Heart right ventricle (tissue), 16 donors: ENCODE measurements around the gene MAP3K7. TPM values are rescaled to one million over a fixed set of nuclear protein-coding genes. Genes with fewer than 3 reads are reported as not detected.

Experiments
- ATAC-seq, 8 donors: fragments of 200-7000 bp; cut with Tn5 transposase; one replicate each; pipeline ENCODE4 v1.9.1; 2020; ENCODE audit warnings: mild to moderate bottlenecking in 8 of 8, moderate library complexity in 8 of 8, moderate number of reproducible peaks in 1 of 8
- DNase-seq, 2 donors: peaks; one replicate each; pipeline ENCODE4 v3.0.0-alpha.2; 2020
- H3K27ac ChIP-seq, 10 donors: fragments of 200-600 bp; sonication (generic) in 2 of 10; one replicate each; pipeline versions ENCODE4 v1.5.0 to v1.8.0; 2020 to 2022; ENCODE audit warnings: mild to moderate bottlenecking in 3 of 10
- H3K27me3 ChIP-seq, 7 donors: fragments of 200-600 bp; one replicate each; pipeline ENCODE4 v1.8.0; 2021 to 2022; ENCODE audit warnings: mild to moderate bottlenecking in 2 of 7
- H3K36me3 ChIP-seq, 9 donors: fragments of 200-600 bp; sonication (generic) in 1 of 9; one replicate each; pipeline versions ENCODE4 v1.5.0 to v1.8.0; 2020 to 2022; ENCODE audit warnings: mild to moderate bottlenecking in 2 of 9
- H3K4me1 ChIP-seq, 9 donors: fragments of 200-600 bp; sonication (generic) in 1 of 9; one replicate each; pipeline versions ENCODE4 v1.5.0 to v1.8.0; 2020 to 2022; ENCODE audit warnings: mild to moderate bottlenecking in 4 of 9
- H3K4me3 ChIP-seq, 10 donors: fragments of 200-600 bp; sonication (generic) in 2 of 10; one replicate each; pipeline versions ENCODE4 v1.5.0 to v1.8.0; 2020 to 2022; ENCODE audit warnings: mild to moderate bottlenecking in 7 of 10, moderate library complexity in 2 of 10
- H3K9me3 ChIP-seq, 11 donors: fragments of 200-600 bp in 10 of 11; sonication (generic) in 2 of 11; one replicate each; pipeline versions ENCODE4 v1.5.0 to v1.8.0; 2013 to 2022; ENCODE audit warnings: mild to moderate bottlenecking in 2 of 11, control low read depth in 1 of 11, moderate library complexity in 1 of 11
- WGBS, 2 donors: extraction: QIAGEN DNeasy Blood & Tissue Kit; methylation state at CpG; one replicate each; pipeline ENCODE4 v1.1.7; 2013; ENCODE audit warnings: inconsistent platforms in 1 of 2; 5-methylcytosine and 5-hydroxymethylcytosine counted together
- intact Hi-C, 10 donors: fragments of 100-400 bp; cut with DNase I; formaldehyde crosslinking; loops; one replicate each; pipeline versions ENCODE4 v1.11.1 to v1.14.2; 2022
- polyA plus RNA-seq, 2 donors: library from polyadenylated mRNA; stranded (reverse); fragments of 200-250 nt; gene quantifications; one replicate each; pipeline ENCODE4 v1.2.3, GENCODE V29; 2013
- total RNA-seq, 10 donors: library from RNA; stranded (reverse); fragmentation: NEBNext Ultra II Directional in 3 of 10; extraction: Animal tissue kit (Norgen Biotek cat#: 25700) in 3 of 10; gene quantifications; one replicate each; pipeline versions ENCODE4 v1.2.1 to v1.2.4, GENCODE V29; 2021 to 2023
- TF ChIP-seq, protein P1 (sequence below), 9 donors: fragments of 200-600 bp; sonication (generic) in 2 of 9; IDR thresholded peaks; one replicate each; pipeline versions ENCODE4 v1.5.0 to v1.8.0; 2021 to 2022; ENCODE audit warnings: antibody characterized with exemption in 9 of 9, mild to moderate bottlenecking in 5 of 9, moderate library complexity in 1 of 9
- donor health status: Arrhythmogenic right ventricular cardiomyopathy.
- donor health status: ischemic (EF 13 %, LVEDD 7.1; RV severe dilation, severe dysfunction).
- donor health status: healthy with polysubstance abuse.
- donor health status: DM: no; HTN: yes; CAD: no.
- donor health status: DM: no; HTN: no; CAD: no.
- donor health status: ischemic (EF 25% LVEDD 6.9; RV normal size, moderate dysfunction).
- donor health status: ischemic (EF 25% LVEDD 5.7; RV mildly dilated, moderate dysfunction).
- donor health status: healthy.
- donor health status: DM: yes; HTN: yes; CAD: no.
- donor health status: Ischemic cardiomyopathy.
- donor health status: ischemic (EF 35%, LVEDD 5.7; RV mildly dilated, moderate dysfunction).
- donor health status: nonischemic (EF 11% LVEDD 7.7; RV severe dilation, severe dysfunction).
- donor health status: DM: yes; HTN: yes; CAD: no.
- donor health status: PGD.
- donor health status: ischemic (EF 29% LVEDD 5.4; RV normal size, mild dysfunction).
- donor health status: nonischemic (EF 23%, LVEDD 6.1; RV moderate dilation, normal function).

The MAP3K7 gene
- total and polyA plus RNA-seq, 12 donors, result 7.5 to 29.3 (median 20.1) TPM

DNA sequence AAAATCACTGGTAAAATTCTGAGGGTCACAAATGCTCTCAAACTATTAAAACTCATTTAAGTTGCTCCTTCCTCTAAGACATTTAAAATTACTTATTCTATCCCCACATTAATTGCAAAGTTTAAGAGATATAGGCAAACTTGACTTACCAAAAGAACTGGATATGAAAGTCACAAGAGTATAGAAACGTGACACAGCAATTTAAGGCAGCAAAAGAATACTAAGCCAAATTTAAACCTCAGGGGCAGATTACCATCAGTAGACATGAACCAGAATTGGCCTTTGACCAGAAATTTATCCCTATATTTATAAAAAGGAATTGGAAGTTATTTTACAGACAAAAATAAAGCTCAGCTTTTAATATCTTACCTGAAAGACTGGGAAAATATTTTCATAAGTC is 56.0 kb downstream of the MAP3K7 start:
- Histone ChIP-seq H3K36me3 (peaks cover 0 to 76% (median 0%) of the 10 kb centered on the region in 9 donors), H3K27ac (peak overlapping the region in 1 of 10 donors; percentile 0), H3K4me3 (no peak overlapping the region), H3K9me3 (no peaks in the 10 kb centered on the region), H3K27me3 (no peaks in the 10 kb centered on the region), H3K4me1 (peaks cover 0 to 11% (median 0%) of the 10 kb centered on the region in 9 donors)
- intact Hi-C loops, result no loop called here
- TF ChIP-seq, protein P1, sequence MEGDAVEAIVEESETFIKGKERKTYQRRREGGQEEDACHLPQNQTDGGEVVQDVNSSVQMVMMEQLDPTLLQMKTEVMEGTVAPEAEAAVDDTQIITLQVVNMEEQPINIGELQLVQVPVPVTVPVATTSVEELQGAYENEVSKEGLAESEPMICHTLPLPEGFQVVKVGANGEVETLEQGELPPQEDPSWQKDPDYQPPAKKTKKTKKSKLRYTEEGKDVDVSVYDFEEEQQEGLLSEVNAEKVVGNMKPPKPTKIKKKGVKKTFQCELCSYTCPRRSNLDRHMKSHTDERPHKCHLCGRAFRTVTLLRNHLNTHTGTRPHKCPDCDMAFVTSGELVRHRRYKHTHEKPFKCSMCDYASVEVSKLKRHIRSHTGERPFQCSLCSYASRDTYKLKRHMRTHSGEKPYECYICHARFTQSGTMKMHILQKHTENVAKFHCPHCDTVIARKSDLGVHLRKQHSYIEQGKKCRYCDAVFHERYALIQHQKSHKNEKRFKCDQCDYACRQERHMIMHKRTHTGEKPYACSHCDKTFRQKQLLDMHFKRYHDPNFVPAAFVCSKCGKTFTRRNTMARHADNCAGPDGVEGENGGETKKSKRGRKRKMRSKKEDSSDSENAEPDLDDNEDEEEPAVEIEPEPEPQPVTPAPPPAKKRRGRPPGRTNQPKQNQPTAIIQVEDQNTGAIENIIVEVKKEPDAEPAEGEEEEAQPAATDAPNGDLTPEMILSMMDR (IDR thresholded peaks at IDR 0.05), result no peak
- 39 to 51% methylated on average over 1 of the region's 1 CpG for WGBS, 2 donors
- ATAC-seq, result no peak
- DNase-seq, result no peak

DNA sequence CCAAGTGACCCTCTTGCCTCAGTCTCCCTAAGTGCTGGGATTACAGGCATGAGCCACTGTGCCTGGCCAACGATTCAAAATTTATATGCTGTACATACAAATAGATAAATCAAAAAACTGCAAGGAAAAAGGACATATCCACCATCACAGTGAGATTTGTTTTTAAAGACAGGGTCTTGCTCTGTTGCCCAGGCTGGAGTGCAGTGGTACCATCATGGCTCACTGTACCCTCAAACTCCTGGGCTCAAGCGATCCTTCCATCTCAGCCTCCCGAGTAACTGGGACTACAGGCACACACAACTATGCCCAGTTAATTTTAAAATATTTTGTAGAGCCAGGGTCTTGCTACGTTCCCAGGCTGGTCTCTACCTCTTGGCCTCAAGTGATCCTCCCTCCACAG is 61.5 kb downstream of the MAP3K7 start:
- Histone ChIP-seq H3K4me1 (peaks cover 0 to 6% (median 0%) of the 10 kb centered on the region in 9 donors), H3K36me3 (peaks cover 0 to 74% (median 20%) of the 10 kb centered on the region in 9 donors), H3K27me3 (no peaks in the 10 kb centered on the region), H3K27ac (no peak overlapping the region), H3K9me3 (no peaks in the 10 kb centered on the region), H3K4me3 (no peak overlapping the region)
- WGBS, 2 donors, result 97 to 98% methylated on average over 4 of the region's 4 CpGs
- ATAC-seq, result no peak
- no peak for DNase-seq
- TF ChIP-seq, protein P1 (IDR thresholded peaks at IDR 0.05), result no peak
- intact Hi-C loops, result no loop called here

DNA sequence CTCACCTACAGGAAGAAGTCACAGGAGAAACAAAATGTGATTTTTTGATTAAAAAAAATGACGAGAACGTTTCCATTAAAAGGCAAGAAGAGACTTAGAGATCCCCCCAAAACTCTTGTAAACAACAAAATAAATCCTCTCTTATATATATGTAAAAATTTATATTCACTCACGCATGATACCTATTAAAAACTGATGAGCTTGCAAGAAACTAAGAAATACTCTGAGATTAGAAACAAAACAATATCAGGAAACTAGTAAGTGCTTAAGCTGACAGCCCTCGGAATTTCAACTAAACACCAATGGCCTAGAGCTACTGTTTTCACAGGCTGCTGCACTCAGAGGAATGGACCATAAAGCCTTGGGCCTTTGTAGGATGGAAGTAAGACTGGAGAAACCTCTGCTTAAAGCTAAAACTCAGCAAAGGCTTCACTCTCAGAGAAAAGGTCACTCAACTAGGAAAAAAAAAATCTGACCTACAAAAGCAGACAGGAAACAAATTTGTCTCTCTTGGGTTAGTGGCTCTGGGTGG is 63.0 kb downstream of the MAP3K7 start:
- H3K36me3 ChIP-seq, result peaks cover 0 to 74% (median 23%) of the 10 kb centered on the region in 9 donors
- WGBS, 2 donors, result 83 to 86% methylated on average over 4 of the region's 4 CpGs
- no peak overlapping the region for H3K27ac ChIP-seq
- no peaks in the 10 kb centered on the region for H3K9me3 ChIP-seq
- no peak for DNase-seq
- no peaks in the 10 kb centered on the region for H3K27me3 ChIP-seq
- TF ChIP-seq, protein P1 (IDR thresholded peaks at IDR 0.05), result no peak
- intact Hi-C loops, result no loop called here
- H3K4me3 ChIP-seq, result no peak overlapping the region
- H3K4me1 ChIP-seq, result peaks cover 0 to 6% (median 0%) of the 10 kb centered on the region in 9 donors
- ATAC-seq, result no peak

DNA sequence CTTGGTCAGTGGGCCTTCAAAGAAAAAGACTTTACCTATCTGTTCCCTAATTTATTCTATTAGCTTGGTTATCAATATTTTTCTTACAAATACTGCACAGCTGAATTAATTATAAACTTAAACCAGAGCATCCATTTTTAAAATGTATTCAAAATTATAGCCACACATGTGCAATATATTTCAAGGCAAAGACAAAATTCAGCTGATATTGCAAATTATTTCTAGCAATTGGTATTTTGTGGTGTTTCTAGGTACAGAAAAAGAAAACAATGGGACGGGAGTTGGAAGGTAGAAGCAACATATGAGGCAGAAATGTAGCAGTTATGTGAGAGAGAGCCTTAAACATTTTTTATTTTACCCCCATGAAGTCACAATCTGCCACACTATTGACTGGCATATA is 64.9 kb downstream of the MAP3K7 start:
- no peaks in the 10 kb centered on the region for H3K27me3 ChIP-seq
- peaks cover 0 to 6% (median 0%) of the 10 kb centered on the region in 9 donors for H3K4me1 ChIP-seq
- ATAC-seq, result no peak
- no peak overlapping the region for H3K4me3 ChIP-seq
- TF ChIP-seq, protein P1 (IDR thresholded peaks at IDR 0.05), result no peak
- peaks cover 0 to 88% (median 31%) of the 10 kb centered on the region in 9 donors for H3K36me3 ChIP-seq
- WGBS, 2 donors, result 95 to 97% methylated on average over 1 of the region's 1 CpG
- intact Hi-C loops, result no loop called here
- DNase-seq, result no peak
- H3K9me3 ChIP-seq, result no peaks in the 10 kb centered on the region
- H3K27ac ChIP-seq, result no peak overlapping the region
